HG03095 (cell line): ENCODE results near the gene ORC4.
"Not testable (repeated sequence)": the region's sequence is repeated elsewhere in the genome, so short reads cannot be mapped to it uniquely, and the experiment has no call there.

ENCODE experiments used
- ATAC-seq: cut with Tn5 transposase; IDR thresholded peaks from one replicate; pipeline ENCODE4 v1.9.1; 2021; ENCODE audit warnings: moderate library complexity; ENCODE audit not compliant: unreplicated experiment

ORC4 gene

DNA sequence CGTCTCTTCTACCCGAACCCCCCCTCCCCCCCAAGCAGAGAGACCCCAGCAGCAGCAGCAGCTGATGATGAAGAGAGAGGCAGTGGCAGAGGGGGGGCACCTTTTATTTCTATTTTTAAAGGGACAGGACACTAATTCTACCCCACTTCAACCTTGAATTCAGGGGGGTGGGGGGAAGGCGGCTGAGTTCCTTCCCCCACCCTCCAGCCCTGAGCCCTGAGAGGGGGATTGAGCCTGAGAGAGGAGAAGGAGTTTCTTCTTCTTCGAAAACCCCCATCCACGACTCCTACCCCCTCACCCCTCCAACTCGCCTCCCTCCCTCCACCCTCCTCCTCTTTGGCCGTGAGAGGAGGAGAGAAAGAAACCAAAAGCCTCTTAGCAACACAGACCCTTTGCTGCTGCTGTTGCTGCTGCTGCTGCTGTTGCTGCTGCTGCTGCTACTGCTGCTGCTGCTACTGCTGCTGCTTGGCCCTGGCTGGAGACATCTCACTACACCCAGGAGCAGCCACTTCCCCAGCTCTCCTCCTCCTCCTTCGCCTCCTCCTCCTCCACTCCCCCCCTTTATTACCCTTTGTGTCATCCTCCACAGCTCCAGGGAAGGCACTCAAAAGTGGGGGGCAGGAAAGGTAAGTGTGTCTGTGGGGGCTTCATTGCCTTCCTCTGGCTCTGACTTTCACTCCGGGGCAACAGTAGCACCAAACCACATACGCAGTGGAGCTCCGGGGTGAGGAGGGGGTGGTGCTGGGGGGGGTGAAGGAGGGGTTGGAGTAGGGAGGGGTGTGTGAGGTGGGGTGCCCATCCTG, 723 bp upstream of the ORC4 start, which contains the start of gene MBD5:
MBD5 (plus strand) TSS at position 33 of the 803 bp plus-strand sequence.
- ATAC-seq: peak; percentile 29

DNA sequence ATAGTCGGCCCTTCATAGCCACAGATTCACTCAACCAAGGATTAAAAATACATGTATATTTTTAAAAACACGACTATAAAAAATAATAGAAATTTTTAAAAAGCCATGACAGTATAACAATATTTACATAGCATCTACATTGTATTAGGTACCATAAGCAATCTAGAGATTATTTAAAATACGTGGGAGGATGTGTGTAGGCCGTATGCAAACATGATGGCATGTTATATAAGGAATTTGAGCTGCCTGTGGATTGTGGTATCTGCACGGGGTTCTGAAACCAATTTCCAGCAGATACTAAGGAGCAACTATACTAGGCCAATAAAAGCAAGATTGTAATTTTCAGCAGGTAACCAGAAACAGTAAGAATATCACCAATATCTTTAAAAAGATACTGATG, 5.9 kb downstream of the ORC4 start:
- no peak for ATAC-seq

DNA sequence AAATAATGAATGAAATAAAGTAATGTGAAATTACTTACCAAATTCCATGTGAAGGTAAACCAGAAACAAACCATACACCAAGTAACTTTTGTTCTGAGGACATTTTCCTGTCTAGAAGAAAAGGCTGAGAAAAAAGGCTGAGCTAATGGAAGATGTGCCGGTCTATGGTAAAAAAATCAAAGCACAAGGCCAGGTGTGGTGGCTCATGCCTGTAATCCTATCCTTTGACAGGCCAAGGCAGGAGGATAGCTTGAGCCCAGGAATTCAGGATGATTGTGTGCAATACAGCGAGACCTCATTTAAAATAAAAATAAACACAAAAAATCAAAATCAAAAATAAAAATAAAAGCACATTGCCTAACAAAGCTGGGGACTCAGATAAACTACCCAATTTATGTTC, 6.7 kb downstream of the ORC4 start:
- no peak for ATAC-seq

DNA sequence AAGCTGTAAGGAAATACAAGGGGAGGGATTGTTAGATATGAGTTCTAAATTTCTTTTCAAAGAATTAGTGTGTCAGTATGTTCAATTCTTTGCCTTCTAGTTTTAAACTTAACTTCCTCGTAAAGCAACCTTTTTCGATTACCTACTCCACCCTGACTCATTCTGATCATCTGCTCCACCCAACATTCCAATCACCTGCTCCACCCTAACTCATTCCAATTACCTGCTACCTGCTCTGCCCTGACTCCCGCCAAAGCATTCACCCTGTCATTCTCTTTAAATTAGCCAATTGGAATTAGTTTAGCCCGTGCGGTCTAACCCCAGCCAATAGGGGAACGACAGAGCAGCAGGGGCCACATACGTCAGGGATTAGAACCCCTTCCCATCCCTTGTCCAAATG, 12.1 kb downstream of the ORC4 start:
- ATAC-seq: not testable (repeated sequence)

DNA sequence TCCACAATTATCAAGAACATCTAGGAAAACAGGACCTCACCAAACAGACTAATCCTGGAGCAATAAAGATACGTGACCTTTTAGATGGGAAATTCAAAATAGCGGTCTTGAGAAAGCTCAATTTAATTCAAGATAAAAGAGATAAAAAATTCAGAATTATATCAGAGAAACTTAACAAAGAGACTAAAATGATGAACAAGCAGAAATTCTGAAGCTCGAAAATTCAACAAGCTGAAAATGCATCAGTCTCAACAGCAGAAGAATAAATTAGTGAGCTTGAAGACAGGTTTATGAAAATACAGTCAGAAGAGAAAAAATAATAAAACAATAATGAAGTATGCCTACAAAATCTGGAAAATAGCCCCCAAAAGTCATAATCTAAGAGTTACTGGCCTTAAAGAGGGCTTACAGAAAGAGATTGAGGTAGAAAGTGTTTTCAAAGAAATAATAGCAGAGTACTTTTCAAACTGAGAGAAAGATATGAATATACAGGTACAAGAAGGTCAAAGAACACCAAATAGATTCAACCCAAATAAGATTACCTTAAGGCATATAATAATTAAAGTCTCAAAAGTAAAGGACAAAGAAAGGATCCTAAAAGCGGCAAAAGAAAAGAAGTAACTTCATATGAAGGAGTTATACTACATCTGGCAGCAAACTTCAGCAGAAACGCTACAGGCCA, 13.2 kb downstream of the ORC4 start:
- no peak for ATAC-seq

DNA sequence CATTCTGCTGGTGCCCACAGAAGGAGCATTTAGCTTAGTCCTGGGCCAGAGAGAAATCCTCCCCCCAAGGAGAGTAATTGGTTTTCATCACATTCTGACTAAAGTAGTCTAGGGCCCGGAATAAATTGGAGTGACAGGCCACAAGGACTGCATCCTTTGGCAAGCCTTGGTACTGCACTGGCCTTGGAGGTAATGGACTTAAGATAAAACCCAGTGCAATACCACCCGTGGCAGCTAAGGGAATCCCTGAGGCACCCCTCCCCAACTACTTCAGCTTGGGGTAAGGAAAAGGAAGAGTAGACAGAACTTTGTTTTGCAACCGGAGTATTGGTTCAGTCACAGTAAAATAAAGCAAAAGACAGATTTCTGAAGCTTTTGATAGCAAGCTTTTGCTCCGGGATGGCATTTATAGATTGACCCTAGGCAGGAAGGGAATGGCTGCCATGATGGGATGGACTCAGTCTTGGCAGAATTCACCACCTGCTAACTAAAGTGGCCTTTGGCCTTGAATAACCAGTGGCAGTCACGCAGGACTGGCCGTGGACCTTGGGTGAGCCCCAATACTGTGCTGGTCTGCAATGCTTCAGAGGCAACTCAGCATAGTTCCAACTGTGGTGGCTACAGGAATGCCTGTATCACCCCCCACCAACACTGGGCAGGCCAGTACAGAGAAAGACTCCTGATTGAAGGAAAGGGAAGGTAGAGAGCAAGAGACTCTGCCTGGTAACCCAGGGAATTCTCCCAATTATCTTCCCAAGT, 14.1 kb downstream of the ORC4 start:
- ATAC-seq: no peak

DNA sequence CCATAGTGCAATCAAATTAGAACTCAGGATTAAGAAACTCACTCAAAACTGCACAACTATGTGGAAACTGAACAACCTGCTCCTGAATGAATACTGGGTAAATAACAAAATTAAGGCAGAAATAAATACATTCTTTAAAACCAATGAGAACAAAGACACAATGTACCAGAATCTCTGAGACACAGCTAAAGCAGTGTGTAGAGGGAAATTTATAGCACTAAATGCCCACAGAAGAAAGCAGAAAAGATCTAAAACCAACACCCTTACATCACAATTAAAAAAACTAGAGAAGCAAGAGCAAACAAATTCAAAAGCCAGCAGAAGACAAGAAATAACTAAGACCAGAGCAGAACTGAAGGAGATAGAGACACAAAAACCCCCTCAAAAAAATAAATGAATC, 18.1 kb downstream of the ORC4 start:
- ATAC-seq: not testable (repeated sequence)

DNA sequence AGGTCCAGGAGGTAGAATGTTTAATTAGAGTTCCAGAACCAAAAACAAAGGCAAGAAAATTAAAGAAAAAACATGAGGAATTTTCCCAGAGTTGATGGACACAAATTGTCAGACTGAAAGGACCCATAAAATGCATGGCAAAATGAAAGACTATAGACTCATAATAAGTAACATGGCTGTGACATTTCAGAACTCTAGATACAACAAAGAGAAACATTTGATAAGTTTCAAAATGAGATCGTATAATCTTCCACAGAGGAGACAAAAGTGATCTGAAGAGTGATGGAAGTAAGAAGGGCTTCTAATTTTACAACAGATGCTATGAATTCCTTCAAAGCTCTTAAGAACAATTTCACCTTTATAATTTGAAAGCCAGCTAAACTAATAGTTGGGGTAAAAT, 20.4 kb downstream of the ORC4 start:
- ATAC-seq: no peak

DNA sequence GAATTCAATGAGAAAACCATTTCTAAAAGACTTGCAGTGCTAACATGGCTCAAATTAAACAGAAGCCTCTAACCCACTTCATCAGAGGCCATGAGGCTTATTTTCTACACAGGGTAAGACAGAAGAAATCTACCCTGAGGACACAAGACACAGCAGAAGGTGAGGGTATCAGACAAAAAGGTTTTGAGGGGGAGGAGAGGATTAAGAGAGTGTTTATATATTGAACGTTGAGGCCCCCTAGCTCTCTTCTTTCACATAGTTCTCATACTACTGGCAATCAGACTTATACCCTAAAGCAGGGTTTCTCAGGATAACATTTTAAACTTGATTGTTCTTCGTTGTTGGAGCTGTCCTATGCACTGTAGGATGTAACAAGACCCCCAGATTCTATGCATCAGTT, 21.4 kb downstream of the ORC4 start:
- no peak for ATAC-seq

DNA sequence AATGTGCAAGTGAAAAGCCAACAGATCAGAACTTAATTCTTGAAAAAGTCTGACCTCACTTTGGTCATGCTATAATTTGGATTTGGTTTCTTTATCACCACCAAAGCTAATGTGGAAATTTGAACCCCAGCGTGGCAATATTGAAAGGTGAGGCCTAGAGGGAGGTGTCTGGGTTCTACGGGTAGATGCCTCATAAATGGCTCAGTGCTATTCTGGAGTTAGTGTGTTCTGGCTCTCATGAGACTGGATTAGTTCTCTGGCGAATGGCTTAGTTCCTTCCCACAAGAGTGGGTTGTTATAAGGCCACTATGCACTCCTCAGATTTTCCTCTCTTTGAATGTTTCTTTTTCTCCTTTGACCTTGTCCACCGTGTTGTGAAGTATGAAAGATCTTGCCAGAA, 22.3 kb downstream of the ORC4 start:
- ATAC-seq: no peak

DNA sequence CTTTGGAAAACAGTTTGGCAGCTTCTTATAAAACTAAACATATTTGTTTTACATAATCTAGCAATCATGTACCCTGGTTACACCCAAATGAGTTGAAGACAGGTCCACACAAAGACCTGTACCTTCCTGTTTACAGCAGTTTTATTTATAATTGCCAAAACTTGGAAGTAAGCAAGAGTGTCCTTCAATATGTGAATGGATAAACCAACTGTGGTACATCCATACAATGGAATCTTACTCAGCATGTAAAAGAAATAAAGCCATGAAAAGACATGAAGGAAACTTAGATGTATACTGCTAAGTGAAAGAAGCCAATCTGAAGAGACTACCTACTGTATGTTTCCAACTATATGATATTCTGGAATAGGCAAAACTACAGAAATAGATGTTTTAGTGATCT, 23.7 kb downstream of the ORC4 start:
- no peak for ATAC-seq

DNA sequence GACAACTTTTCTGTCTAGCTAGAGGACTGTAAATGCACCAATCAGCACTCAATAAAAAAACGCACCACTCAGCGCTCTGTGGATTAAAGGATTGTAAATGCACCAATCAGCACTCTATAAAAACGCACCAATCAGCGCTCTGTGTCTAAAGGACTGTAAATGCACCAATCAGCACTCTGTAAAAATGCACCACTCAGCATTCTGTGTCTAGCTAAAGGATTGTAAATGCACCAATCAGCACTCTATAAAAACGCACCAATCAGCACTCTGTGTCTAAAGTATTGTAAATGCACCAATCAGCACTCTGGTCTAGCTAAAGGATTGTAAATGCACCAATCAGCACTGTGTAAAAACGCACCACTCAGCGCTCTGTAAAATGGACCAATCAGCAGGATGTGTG, 25.6 kb downstream of the ORC4 start:
- not testable (repeated sequence) for ATAC-seq

DNA sequence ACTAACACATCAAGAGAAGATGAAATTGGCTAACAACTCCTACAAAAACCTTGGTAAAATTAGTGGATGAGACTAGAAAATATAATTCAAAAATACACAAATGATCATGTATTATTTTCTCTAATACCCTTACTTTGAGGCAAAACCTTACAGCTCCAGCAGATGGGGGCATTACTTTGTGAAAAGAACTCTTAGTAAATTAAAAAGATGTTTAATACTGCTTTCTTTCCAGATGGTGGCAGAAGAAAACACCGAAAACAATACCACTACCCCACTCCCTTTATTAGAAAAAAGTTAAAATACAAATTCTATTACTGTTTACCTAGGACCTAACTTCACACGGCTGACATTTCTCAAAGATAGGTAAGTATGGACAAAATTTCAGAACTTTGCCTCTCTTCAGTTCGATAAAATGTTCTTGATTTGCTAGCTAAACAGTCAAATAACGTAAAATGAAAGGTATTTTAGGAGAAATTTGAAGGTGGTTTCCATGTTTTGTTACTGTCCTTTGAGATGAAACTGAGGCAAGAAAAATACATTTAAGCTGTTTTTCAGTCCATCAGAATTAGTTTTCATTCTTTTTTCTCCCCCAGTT, 30.6 kb downstream of the ORC4 start:
- ATAC-seq: peak; percentile 78

DNA sequence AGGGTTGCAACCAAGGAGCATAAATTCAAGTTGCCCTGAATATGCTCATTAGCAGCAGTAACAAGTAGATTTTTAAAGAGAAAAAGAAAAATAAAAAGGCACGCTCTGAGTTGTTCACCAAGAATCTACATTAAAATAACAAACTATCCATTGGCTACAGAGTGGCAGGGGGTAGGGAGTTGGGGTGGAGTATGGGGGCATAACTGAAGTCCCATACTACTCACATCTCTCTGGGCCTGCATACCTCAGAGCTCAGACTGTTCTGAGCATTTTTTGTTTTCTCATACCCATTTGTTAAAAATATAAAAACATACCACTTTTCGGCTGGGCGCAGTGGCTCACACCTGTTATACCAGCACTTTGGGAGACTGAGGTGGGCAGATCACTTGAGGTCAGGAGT, 31.4 kb downstream of the ORC4 start:
- ATAC-seq: no peak

DNA sequence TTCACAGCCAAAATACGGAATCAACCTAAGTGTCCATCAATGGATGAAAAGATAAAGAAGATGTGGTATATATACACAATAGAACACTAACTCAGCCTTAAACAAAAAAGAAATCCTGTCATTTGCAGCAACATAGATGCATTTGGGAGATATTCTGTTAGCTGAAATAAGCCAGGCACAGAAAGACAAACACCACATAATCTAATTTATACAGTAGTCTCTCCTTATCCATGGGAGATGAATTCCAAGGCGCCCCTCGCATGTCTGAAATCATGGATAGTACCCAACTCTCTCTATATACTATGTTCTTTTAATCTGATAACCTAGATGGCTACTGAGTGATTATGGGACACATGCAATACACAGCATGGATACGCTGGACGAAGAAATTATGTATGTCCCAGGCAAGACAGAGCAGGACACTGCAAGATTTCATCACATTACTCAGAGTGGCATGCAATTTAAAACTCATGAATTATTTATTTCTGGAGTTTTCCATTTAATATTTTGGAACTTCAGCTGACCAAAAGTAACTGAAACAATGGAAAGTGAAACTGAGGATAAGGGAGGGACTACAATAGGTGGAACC, 39.5 kb downstream of the ORC4 start:
- ATAC-seq: no peak

DNA sequence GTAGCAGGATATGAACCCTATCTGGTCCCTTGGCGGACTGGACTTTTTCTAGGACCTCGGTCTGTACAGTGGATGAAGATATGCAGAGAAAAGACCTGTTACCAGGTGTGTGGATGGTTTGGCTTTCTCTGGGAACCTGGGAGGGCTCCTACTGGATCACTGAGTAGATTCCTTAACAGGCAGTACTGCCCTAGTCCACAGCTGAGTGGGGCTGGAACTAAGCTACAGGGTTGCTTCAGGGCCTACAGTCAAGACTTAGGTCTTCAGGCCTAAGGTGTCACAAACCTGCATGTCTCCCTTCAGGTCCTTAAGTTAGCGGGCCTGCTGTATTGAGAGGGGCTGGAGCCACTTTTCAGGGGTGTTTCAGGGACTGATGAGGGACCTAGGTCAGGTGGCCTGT, 42.9 kb downstream of the ORC4 start:
- no peak for ATAC-seq

DNA sequence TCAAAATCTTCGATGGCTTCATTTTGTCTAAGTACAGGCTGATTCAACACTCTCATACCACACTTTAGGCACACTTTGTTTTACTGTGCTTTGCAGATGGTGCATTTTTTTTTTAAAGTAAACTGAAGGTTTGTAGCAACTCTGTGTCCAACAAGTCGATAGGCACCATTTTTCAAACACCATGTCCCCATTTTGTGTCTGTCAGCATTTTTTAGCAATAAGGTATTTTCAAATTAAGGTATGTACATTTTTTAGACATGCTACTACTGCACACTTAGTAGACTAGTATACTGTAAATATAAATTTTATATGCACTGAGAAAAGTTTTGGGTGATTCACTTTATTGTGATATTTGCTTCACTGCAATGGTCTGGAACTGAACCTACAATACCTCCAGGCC, 44.4 kb downstream of the ORC4 start:
- ATAC-seq: no peak

DNA sequence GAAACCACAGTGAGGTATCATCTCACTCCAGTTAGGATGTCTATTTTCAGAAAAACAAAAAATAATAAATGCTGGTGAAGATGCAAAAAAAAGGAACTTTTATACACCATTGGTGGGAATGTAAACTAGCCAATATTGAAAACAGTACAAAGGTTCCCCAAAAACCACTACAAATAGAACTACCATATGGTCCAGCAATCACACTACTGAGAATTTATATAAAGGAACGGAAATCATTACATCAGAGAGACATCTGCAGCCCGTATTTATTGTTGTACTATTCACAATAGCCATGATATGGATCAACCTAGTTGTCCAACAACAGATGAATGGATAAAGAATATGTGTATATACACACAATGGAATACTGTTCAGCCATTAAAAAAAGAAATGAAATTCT, 52.0 kb downstream of the ORC4 start:
- ATAC-seq: no peak

DNA sequence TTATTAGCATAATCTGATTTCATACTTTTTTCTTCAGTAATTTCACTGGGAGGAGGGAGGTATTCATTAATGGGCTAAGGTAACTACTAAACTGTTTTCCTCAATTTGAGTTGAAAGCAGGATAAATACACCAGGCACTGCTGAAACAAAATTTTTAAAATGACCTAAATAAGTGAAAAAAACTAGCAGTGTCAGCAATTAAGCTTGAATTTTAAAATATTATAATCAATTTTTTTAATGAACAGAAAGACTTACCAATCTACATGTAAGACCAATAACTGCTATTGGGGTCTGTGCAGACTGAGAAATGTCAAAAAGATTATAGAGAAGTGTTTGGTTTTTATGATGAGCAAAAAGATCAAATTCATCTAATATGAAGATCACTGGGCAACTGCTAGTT, 68.4 kb downstream of the ORC4 start:
- ATAC-seq: no peak

DNA sequence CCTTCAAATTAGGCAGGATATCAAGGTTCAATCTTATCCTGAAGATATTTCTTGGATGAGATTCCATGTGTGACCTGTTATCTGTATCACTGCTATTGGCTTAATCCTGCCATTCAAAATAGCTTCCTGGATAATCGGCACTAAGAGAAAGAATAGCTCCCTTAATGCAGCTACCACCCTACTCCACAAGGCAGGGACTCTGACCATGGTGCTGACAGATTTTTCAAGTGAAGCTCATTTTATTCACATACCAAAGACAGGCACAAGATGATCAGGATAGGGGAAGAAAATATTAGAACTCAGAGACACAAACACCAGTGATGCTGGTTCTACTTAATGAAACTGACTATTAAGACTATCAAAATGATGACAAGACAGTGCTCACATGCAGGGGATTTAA, 74.9 kb downstream of the ORC4 start:
- ATAC-seq: no peak

DNA sequence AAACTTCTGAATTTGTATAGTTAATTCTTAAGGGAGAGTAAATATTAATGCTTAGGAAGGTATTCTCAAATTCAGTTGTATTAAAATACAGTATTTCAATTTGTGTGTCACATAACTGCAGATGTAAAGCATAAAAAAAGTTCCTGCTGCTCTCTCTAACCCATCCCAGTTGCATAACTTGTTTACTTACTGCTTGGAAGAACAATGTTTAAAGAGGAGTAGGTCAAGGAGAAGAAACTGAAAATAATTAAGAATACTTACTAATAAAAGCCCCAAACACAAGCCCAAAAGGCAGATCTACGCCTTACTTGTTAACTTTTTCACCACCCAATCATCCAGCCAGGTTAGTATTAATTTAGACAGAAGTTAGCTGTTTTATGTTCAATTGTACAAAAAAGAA, 81.2 kb downstream of the ORC4 start:
- ATAC-seq: no peak
